Measurements from ENCODE around the gene NHLRC2. TPM values are rescaled to one million over a fixed set of nuclear protein-coding genes. Genes with fewer than 3 reads are reported as not detected.

The NHLRC2 gene
- total and polyA plus RNA-seq, 2 experiments from 2014 or later, result 15.5 to 28.1 TPM

DNA sequence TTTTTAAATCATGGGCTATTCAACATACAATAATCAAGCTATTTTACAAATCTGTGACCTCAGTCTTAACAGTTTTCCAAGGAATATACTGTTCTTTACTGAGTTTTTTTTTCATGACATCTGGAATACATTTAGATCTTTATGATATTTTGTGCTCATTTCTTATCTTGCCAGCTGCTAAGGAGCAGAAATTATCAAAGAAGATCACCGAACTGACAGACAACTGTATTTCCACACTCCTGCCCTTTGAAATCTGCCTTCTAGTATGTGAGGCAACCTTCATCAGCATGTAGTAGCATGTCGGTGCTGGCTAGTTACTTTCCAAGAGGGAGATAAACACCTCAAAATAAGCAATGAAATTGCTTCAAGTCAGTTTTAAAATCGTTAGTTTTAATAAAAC, 66.4 kb downstream of the NHLRC2 start:
- H3K27me3 Mint-ChIP-seq (ENCODE audit: insufficient read depth, low read depth, poor library complexity), result no peaks in the 10 kb centered on the region
- no peak for TF ChIP-seq CREB1 (CRISPR knock-in tag; IDR thresholded peaks at IDR 0.05; ENCODE audit: low read depth)
- TF ChIP-seq NANOG (IDR thresholded peaks at IDR 0.05; ENCODE audit: borderline replicate concordance), result no peak
- no peak for TF ChIP-seq EZH2phosphoT487 (IDR thresholded peaks at IDR 0.05; ENCODE audit: unreplicated experiment)
- TF ChIP-seq, protein P1, sequence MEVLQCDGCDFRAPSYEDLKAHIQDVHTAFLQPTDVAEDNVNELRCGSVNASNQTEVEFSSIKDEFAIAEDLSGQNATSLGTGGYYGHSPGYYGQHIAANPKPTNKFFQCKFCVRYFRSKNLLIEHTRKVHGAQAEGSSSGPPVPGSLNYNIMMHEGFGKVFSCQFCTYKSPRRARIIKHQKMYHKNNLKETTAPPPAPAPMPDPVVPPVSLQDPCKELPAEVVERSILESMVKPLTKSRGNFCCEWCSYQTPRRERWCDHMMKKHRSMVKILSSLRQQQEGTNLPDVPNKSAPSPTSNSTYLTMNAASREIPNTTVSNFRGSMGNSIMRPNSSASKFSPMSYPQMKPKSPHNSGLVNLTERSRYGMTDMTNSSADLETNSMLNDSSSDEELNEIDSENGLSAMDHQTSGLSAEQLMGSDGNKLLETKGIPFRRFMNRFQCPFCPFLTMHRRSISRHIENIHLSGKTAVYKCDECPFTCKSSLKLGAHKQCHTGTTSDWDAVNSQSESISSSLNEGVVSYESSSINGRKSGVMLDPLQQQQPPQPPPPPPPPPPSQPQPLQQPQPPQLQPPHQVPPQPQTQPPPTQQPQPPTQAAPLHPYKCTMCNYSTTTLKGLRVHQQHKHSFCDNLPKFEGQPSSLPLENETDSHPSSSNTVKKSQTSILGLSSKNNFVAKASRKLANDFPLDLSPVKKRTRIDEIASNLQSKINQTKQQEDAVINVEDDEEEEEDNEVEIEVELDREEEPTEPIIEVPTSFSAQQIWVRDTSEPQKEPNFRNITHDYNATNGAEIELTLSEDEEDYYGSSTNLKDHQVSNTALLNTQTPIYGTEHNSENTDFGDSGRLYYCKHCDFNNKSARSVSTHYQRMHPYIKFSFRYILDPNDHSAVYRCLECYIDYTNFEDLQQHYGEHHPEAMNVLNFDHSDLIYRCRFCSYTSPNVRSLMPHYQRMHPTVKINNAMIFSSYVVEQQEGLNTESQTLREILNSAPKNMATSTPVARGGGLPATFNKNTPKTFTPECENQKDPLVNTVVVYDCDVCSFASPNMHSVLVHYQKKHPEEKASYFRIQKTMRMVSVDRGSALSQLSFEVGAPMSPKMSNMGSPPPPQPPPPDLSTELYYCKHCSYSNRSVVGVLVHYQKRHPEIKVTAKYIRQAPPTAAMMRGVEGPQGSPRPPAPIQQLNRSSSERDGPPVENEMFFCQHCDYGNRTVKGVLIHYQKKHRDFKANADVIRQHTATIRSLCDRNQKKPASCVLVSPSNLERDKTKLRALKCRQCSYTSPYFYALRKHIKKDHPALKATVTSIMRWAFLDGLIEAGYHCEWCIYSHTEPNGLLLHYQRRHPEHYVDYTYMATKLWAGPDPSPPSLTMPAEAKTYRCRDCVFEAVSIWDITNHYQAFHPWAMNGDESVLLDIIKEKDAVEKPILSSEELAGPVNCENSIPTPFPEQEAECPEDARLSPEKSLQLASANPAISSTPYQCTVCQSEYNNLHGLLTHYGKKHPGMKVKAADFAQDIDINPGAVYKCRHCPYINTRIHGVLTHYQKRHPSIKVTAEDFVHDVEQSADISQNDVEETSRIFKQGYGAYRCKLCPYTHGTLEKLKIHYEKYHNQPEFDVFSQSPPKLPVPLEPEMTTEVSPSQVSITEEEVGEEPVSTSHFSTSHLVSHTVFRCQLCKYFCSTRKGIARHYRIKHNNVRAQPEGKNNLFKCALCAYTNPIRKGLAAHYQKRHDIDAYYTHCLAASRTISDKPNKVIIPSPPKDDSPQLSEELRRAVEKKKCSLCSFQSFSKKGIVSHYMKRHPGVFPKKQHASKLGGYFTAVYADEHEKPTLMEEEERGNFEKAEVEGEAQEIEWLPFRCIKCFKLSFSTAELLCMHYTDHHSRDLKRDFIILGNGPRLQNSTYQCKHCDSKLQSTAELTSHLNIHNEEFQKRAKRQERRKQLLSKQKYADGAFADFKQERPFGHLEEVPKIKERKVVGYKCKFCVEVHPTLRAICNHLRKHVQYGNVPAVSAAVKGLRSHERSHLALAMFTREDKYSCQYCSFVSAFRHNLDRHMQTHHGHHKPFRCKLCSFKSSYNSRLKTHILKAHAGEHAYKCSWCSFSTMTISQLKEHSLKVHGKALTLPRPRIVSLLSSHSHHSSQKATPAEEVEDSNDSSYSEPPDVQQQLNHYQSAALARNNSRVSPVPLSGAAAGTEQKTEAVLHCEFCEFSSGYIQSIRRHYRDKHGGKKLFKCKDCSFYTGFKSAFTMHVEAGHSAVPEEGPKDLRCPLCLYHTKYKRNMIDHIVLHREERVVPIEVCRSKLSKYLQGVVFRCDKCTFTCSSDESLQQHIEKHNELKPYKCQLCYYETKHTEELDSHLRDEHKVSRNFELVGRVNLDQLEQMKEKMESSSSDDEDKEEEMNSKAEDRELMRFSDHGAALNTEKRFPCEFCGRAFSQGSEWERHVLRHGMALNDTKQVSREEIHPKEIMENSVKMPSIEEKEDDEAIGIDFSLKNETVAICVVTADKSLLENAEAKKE (CRISPR knock-in tag; IDR thresholded peaks at IDR 0.05), result no peak
- no peak for TF ChIP-seq STAT1 (IDR thresholded peaks at IDR 0.05; ENCODE audit: unreplicated experiment)
- no peak for TF ChIP-seq JUNB (IDR thresholded peaks at IDR 0.05; ENCODE audit: unreplicated experiment)
- TF ChIP-seq, protein P2, sequence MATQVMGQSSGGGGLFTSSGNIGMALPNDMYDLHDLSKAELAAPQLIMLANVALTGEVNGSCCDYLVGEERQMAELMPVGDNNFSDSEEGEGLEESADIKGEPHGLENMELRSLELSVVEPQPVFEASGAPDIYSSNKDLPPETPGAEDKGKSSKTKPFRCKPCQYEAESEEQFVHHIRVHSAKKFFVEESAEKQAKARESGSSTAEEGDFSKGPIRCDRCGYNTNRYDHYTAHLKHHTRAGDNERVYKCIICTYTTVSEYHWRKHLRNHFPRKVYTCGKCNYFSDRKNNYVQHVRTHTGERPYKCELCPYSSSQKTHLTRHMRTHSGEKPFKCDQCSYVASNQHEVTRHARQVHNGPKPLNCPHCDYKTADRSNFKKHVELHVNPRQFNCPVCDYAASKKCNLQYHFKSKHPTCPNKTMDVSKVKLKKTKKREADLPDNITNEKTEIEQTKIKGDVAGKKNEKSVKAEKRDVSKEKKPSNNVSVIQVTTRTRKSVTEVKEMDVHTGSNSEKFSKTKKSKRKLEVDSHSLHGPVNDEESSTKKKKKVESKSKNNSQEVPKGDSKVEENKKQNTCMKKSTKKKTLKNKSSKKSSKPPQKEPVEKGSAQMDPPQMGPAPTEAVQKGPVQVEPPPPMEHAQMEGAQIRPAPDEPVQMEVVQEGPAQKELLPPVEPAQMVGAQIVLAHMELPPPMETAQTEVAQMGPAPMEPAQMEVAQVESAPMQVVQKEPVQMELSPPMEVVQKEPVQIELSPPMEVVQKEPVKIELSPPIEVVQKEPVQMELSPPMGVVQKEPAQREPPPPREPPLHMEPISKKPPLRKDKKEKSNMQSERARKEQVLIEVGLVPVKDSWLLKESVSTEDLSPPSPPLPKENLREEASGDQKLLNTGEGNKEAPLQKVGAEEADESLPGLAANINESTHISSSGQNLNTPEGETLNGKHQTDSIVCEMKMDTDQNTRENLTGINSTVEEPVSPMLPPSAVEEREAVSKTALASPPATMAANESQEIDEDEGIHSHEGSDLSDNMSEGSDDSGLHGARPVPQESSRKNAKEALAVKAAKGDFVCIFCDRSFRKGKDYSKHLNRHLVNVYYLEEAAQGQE (IDR thresholded peaks at IDR 0.05; ENCODE audit: unreplicated experiment), result no peak
- TF ChIP-seq, protein P3, sequence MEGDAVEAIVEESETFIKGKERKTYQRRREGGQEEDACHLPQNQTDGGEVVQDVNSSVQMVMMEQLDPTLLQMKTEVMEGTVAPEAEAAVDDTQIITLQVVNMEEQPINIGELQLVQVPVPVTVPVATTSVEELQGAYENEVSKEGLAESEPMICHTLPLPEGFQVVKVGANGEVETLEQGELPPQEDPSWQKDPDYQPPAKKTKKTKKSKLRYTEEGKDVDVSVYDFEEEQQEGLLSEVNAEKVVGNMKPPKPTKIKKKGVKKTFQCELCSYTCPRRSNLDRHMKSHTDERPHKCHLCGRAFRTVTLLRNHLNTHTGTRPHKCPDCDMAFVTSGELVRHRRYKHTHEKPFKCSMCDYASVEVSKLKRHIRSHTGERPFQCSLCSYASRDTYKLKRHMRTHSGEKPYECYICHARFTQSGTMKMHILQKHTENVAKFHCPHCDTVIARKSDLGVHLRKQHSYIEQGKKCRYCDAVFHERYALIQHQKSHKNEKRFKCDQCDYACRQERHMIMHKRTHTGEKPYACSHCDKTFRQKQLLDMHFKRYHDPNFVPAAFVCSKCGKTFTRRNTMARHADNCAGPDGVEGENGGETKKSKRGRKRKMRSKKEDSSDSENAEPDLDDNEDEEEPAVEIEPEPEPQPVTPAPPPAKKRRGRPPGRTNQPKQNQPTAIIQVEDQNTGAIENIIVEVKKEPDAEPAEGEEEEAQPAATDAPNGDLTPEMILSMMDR (conservative IDR thresholded peaks at IDR 0.05; ENCODE audit: low read depth in 2 of 2), result no peak
- TF ChIP-seq, protein P4, sequence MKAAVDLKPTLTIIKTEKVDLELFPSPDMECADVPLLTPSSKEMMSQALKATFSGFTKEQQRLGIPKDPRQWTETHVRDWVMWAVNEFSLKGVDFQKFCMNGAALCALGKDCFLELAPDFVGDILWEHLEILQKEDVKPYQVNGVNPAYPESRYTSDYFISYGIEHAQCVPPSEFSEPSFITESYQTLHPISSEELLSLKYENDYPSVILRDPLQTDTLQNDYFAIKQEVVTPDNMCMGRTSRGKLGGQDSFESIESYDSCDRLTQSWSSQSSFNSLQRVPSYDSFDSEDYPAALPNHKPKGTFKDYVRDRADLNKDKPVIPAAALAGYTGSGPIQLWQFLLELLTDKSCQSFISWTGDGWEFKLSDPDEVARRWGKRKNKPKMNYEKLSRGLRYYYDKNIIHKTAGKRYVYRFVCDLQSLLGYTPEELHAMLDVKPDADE (IDR thresholded peaks at IDR 0.05), result no peak
- TF ChIP-seq POLR2AphosphoS5 (IDR thresholded peaks at IDR 0.05; ENCODE audit: low read depth), result no peak
- TF ChIP-seq ZNF114 (CRISPR knock-in tag; IDR thresholded peaks at IDR 0.05), result no peak
- TF ChIP-seq EZH2 (IDR thresholded peaks at IDR 0.05; ENCODE audit: low read depth, unreplicated experiment), result no peak
- no peak for TF ChIP-seq ZNF331 (CRISPR knock-in tag; IDR thresholded peaks at IDR 0.05; ENCODE audit: low read depth)
- Histone ChIP-seq H3K36me3 (ENCODE audit: insufficient read depth) (no peaks in the 10 kb centered on the region), H3K79me2 (replicated peaks; ENCODE audit: insufficient read depth) (no peaks in the 10 kb centered on the region), H3K4me1 (ENCODE audit: insufficient read depth) (no peaks in the 10 kb centered on the region), H3K9me2 (ENCODE audit: insufficient read depth) (no peaks in the 10 kb centered on the region; the same call in 1 of the 2 replicates), H3K4me2 (no peak overlapping the region), H3K4me3 (no peak overlapping the region), H3K27ac (ENCODE audit: low read depth) (no peak overlapping the region), H2AFZ (no peak overlapping the region), H3K27me3 (ENCODE audit: insufficient read depth) (no peaks in the 10 kb centered on the region), H4K20me1 (replicated peaks; ENCODE audit: insufficient read depth) (no peaks in the 10 kb centered on the region), H3F3A (replicated peaks; ENCODE audit: low read depth) (no peaks in the 10 kb centered on the region)
- no peaks in the 10 kb centered on the region for H3K36me3 Mint-ChIP-seq (ENCODE audit: low read depth)
- no peak overlapping the region for H3K27ac Mint-ChIP-seq
- no peak overlapping the region for H3K4me3 Mint-ChIP-seq
- H3K9me3 Mint-ChIP-seq, result peaks cover 5% of the 10 kb centered on the region; the same call in 1 of the 3 replicates
- no peak for ATAC-seq
- peaks cover 2% of the 10 kb centered on the region; the same call in 1 of the 3 replicates for H3K4me1 Mint-ChIP-seq
- no peak for DNase-seq (ENCODE audit: low spot score)

Measured in GM23338 (cell line).